Neural crest cell (in vitro differentiated cells): ENCODE results near the gene TSHZ2. TPM values are rescaled to one million over a fixed set of nuclear protein-coding genes. Genes with fewer than 3 reads are reported as not detected.

Experiments
- DNase-seq: peaks from one replicate; pipeline ENCODE4 v3.0.0; 2021; ENCODE audit warnings: low read depth, mixed read lengths, low spot score
- H3K27ac Mint-ChIP-seq: one replicate; pipeline ENCODE4 v1.8.0; 2021; ENCODE audit warnings: mild to moderate bottlenecking, mixed read lengths; ENCODE audit not compliant: unreplicated experiment
- H3K27me3 Mint-ChIP-seq: 2 replicates; pipeline ENCODE4 v1.8.0; 2021; ENCODE audit warnings: low read depth, mild to moderate bottlenecking, mixed read lengths
- H3K36me3 Mint-ChIP-seq: 2 replicates; pipeline ENCODE4 v1.8.0; 2021; ENCODE audit warnings: low read depth, mild to moderate bottlenecking, mixed read lengths
- H3K4me1 Mint-ChIP-seq: 2 replicates; pipeline ENCODE4 v1.8.0; 2021; ENCODE audit warnings: mixed read lengths
- H3K4me3 Mint-ChIP-seq: one replicate; pipeline ENCODE4 v1.8.0; 2021; ENCODE audit warnings: mild to moderate bottlenecking, mixed read lengths
- H3K9me3 Mint-ChIP-seq: 2 replicates; pipeline ENCODE4 v1.8.0; 2021; ENCODE audit warnings: mixed read lengths
- total RNA-seq: library from RNA; stranded (reverse); gene quantifications from 2 replicates; pipeline ENCODE4 v1.2.1, GENCODE V29; 2021
- TF ChIP-seq, protein P1 (sequence below): fragments of 200-600 bp; sonication (generic); conservative IDR thresholded peaks from 2 replicates; pipeline ENCODE4 v1.5.0; 2021; ENCODE audit warnings: antibody characterized with exemption, mild to moderate bottlenecking

Gene TSHZ2
- total RNA-seq, 1 donor from 2014 or later, result 6.4 TPM

DNA sequence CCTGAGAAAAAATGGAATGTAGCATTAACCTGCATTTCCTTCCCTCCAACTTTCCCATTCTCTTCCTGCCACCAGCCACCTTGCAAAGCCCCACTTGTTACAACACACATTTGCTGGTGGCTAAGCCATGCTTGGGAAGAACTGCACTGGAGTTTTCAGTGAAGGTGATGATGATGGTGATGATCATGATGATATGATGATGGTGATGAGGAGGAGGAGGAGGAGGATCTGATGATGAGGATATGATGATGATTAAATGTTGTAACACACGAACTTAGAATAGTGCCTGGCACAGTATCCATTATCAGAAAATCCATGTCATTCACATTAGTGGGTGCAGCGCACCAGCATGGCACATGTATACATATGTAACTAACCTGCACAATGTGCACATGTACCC is 297.2 kb downstream of the TSHZ2 start:
- Mint-ChIP-seq H3K27ac (no peak overlapping the region), H3K4me1 (no peaks in the 10 kb centered on the region), H3K9me3 (no peaks in the 10 kb centered on the region), H3K4me3 (no peak overlapping the region), H3K36me3 (no peaks in the 10 kb centered on the region), H3K27me3 (no peaks in the 10 kb centered on the region)
- TF ChIP-seq, protein P1, sequence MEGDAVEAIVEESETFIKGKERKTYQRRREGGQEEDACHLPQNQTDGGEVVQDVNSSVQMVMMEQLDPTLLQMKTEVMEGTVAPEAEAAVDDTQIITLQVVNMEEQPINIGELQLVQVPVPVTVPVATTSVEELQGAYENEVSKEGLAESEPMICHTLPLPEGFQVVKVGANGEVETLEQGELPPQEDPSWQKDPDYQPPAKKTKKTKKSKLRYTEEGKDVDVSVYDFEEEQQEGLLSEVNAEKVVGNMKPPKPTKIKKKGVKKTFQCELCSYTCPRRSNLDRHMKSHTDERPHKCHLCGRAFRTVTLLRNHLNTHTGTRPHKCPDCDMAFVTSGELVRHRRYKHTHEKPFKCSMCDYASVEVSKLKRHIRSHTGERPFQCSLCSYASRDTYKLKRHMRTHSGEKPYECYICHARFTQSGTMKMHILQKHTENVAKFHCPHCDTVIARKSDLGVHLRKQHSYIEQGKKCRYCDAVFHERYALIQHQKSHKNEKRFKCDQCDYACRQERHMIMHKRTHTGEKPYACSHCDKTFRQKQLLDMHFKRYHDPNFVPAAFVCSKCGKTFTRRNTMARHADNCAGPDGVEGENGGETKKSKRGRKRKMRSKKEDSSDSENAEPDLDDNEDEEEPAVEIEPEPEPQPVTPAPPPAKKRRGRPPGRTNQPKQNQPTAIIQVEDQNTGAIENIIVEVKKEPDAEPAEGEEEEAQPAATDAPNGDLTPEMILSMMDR, result no peak
- DNase-seq, result no peak

GRCh38 chr20:53270792-53271375 is 298.7 kb downstream of the TSHZ2 start:
- Mint-ChIP-seq H3K36me3 (peaks cover 2% of the 10 kb centered on the region), H3K4me1 (no peaks in the 10 kb centered on the region), H3K4me3 (no peak overlapping the region), H3K27ac (no peak overlapping the region), H3K27me3 (peaks cover 2% of the 10 kb centered on the region), H3K9me3 (no peaks in the 10 kb centered on the region)
- DNase-seq, result no peak
- TF ChIP-seq, protein P1, result no peak

GRCh38 chr20:53274365-53274764 is 302.2 kb downstream of the TSHZ2 start:
- Mint-ChIP-seq H3K36me3 (peaks cover 2% of the 10 kb centered on the region), H3K9me3 (no peaks in the 10 kb centered on the region), H3K27me3 (peaks cover 2% of the 10 kb centered on the region), H3K27ac (no peak overlapping the region), H3K4me1 (no peaks in the 10 kb centered on the region), H3K4me3 (no peak overlapping the region)
- TF ChIP-seq, protein P1, result no peak
- DNase-seq, result no peak

DNA sequence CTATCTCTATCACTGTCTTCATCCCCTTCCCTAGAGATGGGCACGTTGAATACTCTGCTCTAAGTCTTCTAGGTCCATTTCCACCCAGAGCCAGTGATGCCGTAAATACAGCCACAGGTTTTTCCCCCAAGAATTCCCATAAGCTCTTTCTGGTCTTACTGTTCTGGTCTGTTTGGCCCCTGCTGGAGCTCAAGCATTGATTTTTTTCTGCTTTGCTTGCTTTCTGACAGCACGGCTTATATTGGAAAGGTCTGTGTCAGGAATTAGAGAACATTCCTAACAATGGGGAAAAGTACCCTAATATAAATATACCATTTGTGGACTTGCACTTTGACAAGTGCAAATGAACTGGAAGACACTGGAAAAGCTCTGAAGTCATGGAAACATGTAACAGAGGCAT is 302.6 kb downstream of the TSHZ2 start:
- Mint-ChIP-seq H3K27ac (no peak overlapping the region), H3K27me3 (peaks cover 2% of the 10 kb centered on the region), H3K4me3 (no peak overlapping the region), H3K36me3 (peaks cover 2% of the 10 kb centered on the region), H3K9me3 (no peaks in the 10 kb centered on the region), H3K4me1 (no peaks in the 10 kb centered on the region)
- no peak for DNase-seq
- TF ChIP-seq, protein P1, result no peak

DNA sequence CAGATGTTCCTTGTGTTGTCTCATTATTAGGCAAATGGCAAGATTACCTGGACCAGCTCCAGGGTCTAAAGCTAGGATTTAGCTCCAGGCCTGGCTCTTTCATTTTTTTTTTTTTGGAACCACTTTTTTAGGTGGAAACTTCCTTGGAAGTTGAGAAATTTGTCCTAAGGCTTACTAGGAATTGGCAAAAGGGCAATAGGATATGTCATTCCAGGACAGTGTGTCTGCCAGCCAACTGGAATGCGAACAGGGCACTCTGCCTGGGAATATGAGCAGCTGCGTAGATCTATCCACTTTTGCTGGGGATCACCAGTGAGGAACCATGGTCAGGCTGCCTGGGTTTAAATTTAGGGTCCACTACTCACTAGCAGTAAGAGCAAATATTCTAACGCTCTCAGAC is 304.0 kb downstream of the TSHZ2 start:
- no peaks in the 10 kb centered on the region for H3K9me3 Mint-ChIP-seq
- H3K4me1 Mint-ChIP-seq, result no peaks in the 10 kb centered on the region
- H3K27me3 Mint-ChIP-seq, result peaks cover 2% of the 10 kb centered on the region
- DNase-seq, result no peak
- H3K36me3 Mint-ChIP-seq, result peaks cover 2% of the 10 kb centered on the region
- H3K27ac Mint-ChIP-seq, result no peak overlapping the region
- TF ChIP-seq, protein P1, result no peak
- no peak overlapping the region for H3K4me3 Mint-ChIP-seq

DNA sequence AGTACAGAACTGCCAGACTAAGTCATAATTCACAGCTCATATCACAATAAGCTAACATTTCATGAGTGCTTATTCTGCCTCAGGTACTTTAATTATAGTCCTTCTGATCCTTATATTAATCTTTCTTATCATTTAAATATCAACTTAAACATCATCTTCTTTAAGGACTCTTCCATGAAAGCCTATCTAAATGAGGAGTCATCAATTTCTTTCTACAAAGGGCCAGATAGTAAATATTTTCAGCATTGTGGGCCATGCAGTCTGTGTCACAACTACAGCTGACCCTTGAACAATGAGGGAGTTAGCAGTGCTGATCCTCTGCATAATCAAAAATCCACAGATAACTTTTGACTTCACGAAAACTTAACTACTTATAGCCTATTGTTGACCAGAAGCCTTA is 306.4 kb downstream of the TSHZ2 start:
- Mint-ChIP-seq H3K27ac (no peak overlapping the region), H3K36me3 (peaks cover 2% of the 10 kb centered on the region), H3K4me1 (peaks cover 7% of the 10 kb centered on the region), H3K4me3 (no peak overlapping the region), H3K27me3 (peaks cover 11% of the 10 kb centered on the region), H3K9me3 (no peaks in the 10 kb centered on the region)
- TF ChIP-seq, protein P1, result no peak
- no peak for DNase-seq
